IMR-90 (cell line): ENCODE measurements around the gene NSF. TPM values are rescaled to one million over a fixed set of nuclear protein-coding genes. Genes with fewer than 3 reads are reported as not detected.
A peak's percentile ranks its signal among the peaks of the same experiment; 100 is the strongest.

ENCODE experiments used
- ATAC-seq: fragments of 200-7000 bp; cut with Tn5 transposase; 2 replicates; pipeline ENCODE4 v1.9.1; 2020; ENCODE audit warnings: low read depth, mild to moderate bottlenecking, moderate library complexity
- BruUV-seq: library from RNA; stranded (reverse); fragments of 400-500 nt; replicated peaks from 2 replicates; lab custom pipeline; 2021; lab: Mats Ljungman, UMichigan
- CTCF ChIA-PET: fragments of 300-600 bp; formaldehyde crosslinking; extraction: SDS; loops from one replicate; lab custom pipeline; 2021; ENCODE audit warnings: antibody characterized with exemption; lab: Yijun Ruan, JAX
- POLR2A ChIA-PET: fragments of 300-600 bp; sonication (Branson Sonifier 250); formaldehyde crosslinking; loops from one replicate; lab custom pipeline; 2022; ENCODE audit warnings: antibody characterized with exemption; ENCODE audit not compliant: unreplicated experiment; lab: Charles Lee
- DNase-seq: peaks from one replicate; pipeline ENCODE4 v3.0.0; 2013
- H2AFZ ChIP-seq: replicated peaks from 2 replicates; pipeline ENCODE3; 2013; ENCODE audit warnings: low read length, mild to moderate bottlenecking; ENCODE audit not compliant: poor library complexity
- H2AK5ac ChIP-seq: 2 replicates; pipeline ENCODE4 v1.6.1; 2013; ENCODE audit warnings: low read depth, low read length, inconsistent platforms
- H2AK9ac ChIP-seq: replicated peaks from 2 replicates; pipeline ENCODE3; 2013; ENCODE audit warnings: mild to moderate bottlenecking, low read depth, low read length, moderate library complexity; ENCODE audit not compliant: poor library complexity
- H2BK120ac ChIP-seq: 2 replicates; pipeline ENCODE4 v1.6.1; 2013; ENCODE audit warnings: low read depth, low read length, inconsistent platforms
- H2BK15ac ChIP-seq: 3 replicates; pipeline ENCODE4 v1.6.1; 2013; ENCODE audit warnings: low read depth, low read length, inconsistent platforms
- H2BK20ac ChIP-seq: 2 replicates; pipeline ENCODE4 v1.6.1; 2013; ENCODE audit warnings: low read depth, mild to moderate bottlenecking, inconsistent platforms, low read length, moderate library complexity
- H2BK5ac ChIP-seq: 2 replicates; pipeline ENCODE4 v1.6.1; 2013; ENCODE audit warnings: mild to moderate bottlenecking, low read depth, low read length, inconsistent platforms; ENCODE audit not compliant: poor library complexity, severe bottlenecking
- H3K14ac ChIP-seq: replicated peaks from 2 replicates; pipeline ENCODE4 v1.6.1; 2013; ENCODE audit warnings: low read depth, low read length, inconsistent platforms
- H3K18ac ChIP-seq: 2 replicates; pipeline ENCODE4 v1.6.1; 2013; ENCODE audit warnings: low read depth, low read length, control low read depth
- H3K23ac ChIP-seq: 2 replicates; pipeline ENCODE4 v1.6.1; 2013; ENCODE audit warnings: low read depth, low read length, inconsistent platforms
- H3K27ac ChIP-seq: 2 replicates; pipeline ENCODE4 v1.5.1; 2013; ENCODE audit warnings: mild to moderate bottlenecking, control low read depth, low read length; ENCODE audit not compliant: insufficient read depth
- H3K27me3 ChIP-seq: 2 replicates; pipeline ENCODE4 v1.6.1; 2013; ENCODE audit warnings: low read length; ENCODE audit not compliant: control insufficient read depth, insufficient read depth
- H3K36me3 ChIP-seq: 2 replicates; pipeline ENCODE4 v1.6.1; 2013; ENCODE audit warnings: low read length, mixed read lengths; ENCODE audit not compliant: control insufficient read depth, insufficient read depth
- H3K4ac ChIP-seq: 2 replicates; pipeline ENCODE4 v1.6.1; 2013; ENCODE audit warnings: low read depth, low read length, inconsistent platforms
- H3K4me1 ChIP-seq: 2 replicates; pipeline ENCODE4 v1.6.1; 2013; ENCODE audit warnings: low read length, mixed read lengths; ENCODE audit not compliant: control insufficient read depth, insufficient read depth
- H3K4me2 ChIP-seq: 2 replicates; pipeline ENCODE4 v1.6.1; 2013; ENCODE audit warnings: low read depth, mild to moderate bottlenecking, control low read depth, low read length, moderate library complexity
- H3K4me3 ChIP-seq: 2 replicates; pipeline ENCODE4 v1.5.1; 2013; ENCODE audit warnings: low read depth, mild to moderate bottlenecking, control low read depth, low read length, moderate library complexity; ENCODE audit not compliant: insufficient read depth
- H3K56ac ChIP-seq: 2 replicates; pipeline ENCODE4 v1.6.1; 2013; ENCODE audit warnings: low read length, inconsistent platforms; ENCODE audit not compliant: insufficient read depth; ENCODE audit errors: extremely low read depth
- H3K79me1 ChIP-seq, 2 experiments: 2 replicates each; pipeline ENCODE4 v1.6.1; 2013; ENCODE audit warnings: low read length in 2 of 2, inconsistent platforms in 1 of 2, low read depth in 1 of 2
- H3K9ac ChIP-seq: 2 replicates; pipeline ENCODE4 v1.6.1; 2013; ENCODE audit warnings: low read depth, low read length, control low read depth
- H3K9me1 ChIP-seq: 2 replicates; pipeline ENCODE4 v1.6.1; 2013; ENCODE audit warnings: low read length, inconsistent platforms; ENCODE audit not compliant: insufficient read depth
- H3K9me3 ChIP-seq: 2 replicates; pipeline ENCODE4 v1.6.1; 2013; ENCODE audit warnings: low read length; ENCODE audit not compliant: control insufficient read depth, insufficient read depth
- H4K20me1 ChIP-seq: 2 replicates; pipeline ENCODE4 v1.6.1; 2013; ENCODE audit warnings: low read length, inconsistent platforms; ENCODE audit not compliant: insufficient read depth
- H4K5ac ChIP-seq: 2 replicates; pipeline ENCODE4 v1.6.1; 2013; ENCODE audit warnings: mild to moderate bottlenecking, low read depth, low read length, control low read depth
- H4K8ac ChIP-seq, 2 experiments: 2 replicates each; pipeline ENCODE4 v1.6.1; 2013; ENCODE audit warnings: low read depth in 2 of 2, low read length in 2 of 2, control low read depth in 1 of 2, inconsistent platforms in 1 of 2
- H4K91ac ChIP-seq: 2 replicates; pipeline ENCODE4 v1.6.1; 2013; ENCODE audit warnings: low read depth, low read length, inconsistent platforms; ENCODE audit not compliant: insufficient read depth
- CEBPB ChIP-seq: IDR thresholded peaks from 2 replicates; pipeline ENCODE4 v1.6.1; 2012; ENCODE audit warnings: low read depth, low read length, improper control_type of control experiment
- MAFK ChIP-seq: IDR thresholded peaks from 2 replicates; pipeline ENCODE4 v1.6.1; 2012; ENCODE audit warnings: low read depth, low read length, improper control_type of control experiment
- WGBS, 2 experiments: methylation state at CpG; one replicate each; pipeline versions ENCODE4 v1.1.5 to v1.1.7; 2013; ENCODE audit warnings: missing lambda C conversion rate in 2 of 2; ENCODE audit not compliant: insufficient read length in 1 of 2; ENCODE audit errors: extremely low coverage in 2 of 2; 5-methylcytosine and 5-hydroxymethylcytosine counted together
- dilution Hi-C: fragments of 300-500 bp; cut with HindIII; formaldehyde crosslinking; loops from one replicate; pipeline ENCODE4 v1.14.3; 2018; ENCODE audit warnings: low sequenced_read_pairs; ENCODE audit not compliant: unreplicated experiment
- in situ Hi-C: fragments of 300-500 bp; cut with MboI; formaldehyde crosslinking; loops from 3 replicates; pipeline ENCODE4 v1.14.3; 2019; ENCODE audit warnings: low sequenced_read_pairs, inconsistent platforms, mixed read lengths
- intact Hi-C: fragments of 100-400 bp; cut with micrococcal nuclease; formaldehyde crosslinking; loops from 2 replicates; pipeline ENCODE4 v1.10.0; 2022
- polyA plus RNA-seq, 3 experiments: library from polyadenylated mRNA; depleted of rRNA; stranded (reverse); fragments of >200 nt; gene quantifications; 2 replicates each; pipeline ENCODE4 v1.2.3, GENCODE V29; 2012; ENCODE audit warnings: low replicate concordance in 1 of 3
- total RNA-seq: library from RNA; depleted of rRNA; stranded (reverse); fragments of >200 nt; gene quantifications from 2 replicates; pipeline ENCODE4 v1.2.3, GENCODE V29; 2012

NSF gene
- total and polyA plus RNA-seq, 2 of the 4 experiments (the other 2 are of a cell fraction): 38.9 to 110 TPM

DNA sequence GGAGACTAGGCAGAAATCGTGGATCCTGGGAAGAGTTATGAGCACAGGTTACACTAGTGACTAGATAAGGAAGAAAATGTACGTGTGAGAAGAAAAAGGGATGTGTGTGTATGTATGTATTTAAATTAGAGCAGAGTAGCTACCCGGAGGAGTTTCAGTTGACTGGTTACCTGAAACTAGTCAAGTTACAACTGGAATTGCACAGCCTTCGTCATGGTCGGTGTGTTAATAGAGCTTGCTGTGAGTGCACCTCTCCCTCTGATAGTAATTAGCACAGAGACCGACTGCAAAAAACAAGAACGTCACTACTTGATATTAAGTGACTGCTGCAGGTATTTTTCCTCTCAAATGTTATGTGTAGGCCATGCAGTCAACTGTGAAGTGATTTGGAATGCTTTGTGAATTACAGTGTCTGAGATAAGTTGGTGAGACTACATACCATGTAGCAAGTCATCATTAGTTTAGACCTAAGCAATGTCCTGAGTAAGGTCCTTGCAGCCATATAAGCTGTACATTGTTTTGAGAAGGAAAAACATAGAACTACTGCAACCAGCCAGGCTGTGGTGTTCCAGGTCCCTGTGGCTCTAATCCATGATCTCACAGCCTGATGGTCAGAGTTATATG lies 132.3 kb downstream of the NSF start:
- Histone ChIP-seq H2BK15ac (no peak overlapping the region), H3K23ac (no peak overlapping the region), H3K4me3 (no peak overlapping the region), H3K9me3 (no peaks in the 10 kb centered on the region), H3K56ac (no peak overlapping the region), H2BK20ac (no peak overlapping the region), H3K4me1 (peaks cover 6% of the 10 kb centered on the region; the same call in 1 of the 2 replicates), H3K79me1 (no peaks in the 10 kb centered on the region; a peak in 1 of 4 replicates), H4K8ac (no peak overlapping the region), H2BK120ac (no peak overlapping the region), H2AFZ (no peak overlapping the region), H3K4ac (no peak overlapping the region), H3K9ac (no peak overlapping the region), H4K91ac (no peak overlapping the region), H4K5ac (no peak overlapping the region), H3K27ac (no peak overlapping the region), H3K14ac (no peak overlapping the region), H3K27me3 (no peaks in the 10 kb centered on the region), H2AK5ac (no peak overlapping the region), H2BK5ac (peak overlapping the region; percentile 23), H4K20me1 (no peaks in the 10 kb centered on the region), H3K36me3 (peaks cover 3% of the 10 kb centered on the region), H3K4me2 (no peak overlapping the region; the same call in 1 of the 2 replicates), H3K9me1 (peaks cover 14% of the 10 kb centered on the region), H2AK9ac (no peak overlapping the region), H3K18ac (peak overlapping the region; percentile 27; the same call in 1 of the 2 replicates)
- BruUV-seq: no TSS peak
- dilution Hi-C loops (no loop called here), in situ Hi-C loops (no loop called here), intact Hi-C loops (no loop called here)
- CTCF ChIA-PET: no interaction called here
- DNase-seq (peak; percentile 49), ATAC-seq (peak; percentile 40)
- POLR2A ChIA-PET: no interaction called here
- 0% methylated on average over 2 of the region's 7 CpGs; no CpG with 5 or more reads in 1 of the 2 experiments for WGBS, 2 experiments
- TF ChIP-seq CEBPB: no peak
- TF ChIP-seq MAFK: 0 out of 2 replicates have a peak, but pooled peaks have one; percentile 14
